Esophagus squamous epithelium (tissue), 4 donors: ENCODE results near the gene PADI4.

Experiments
- POLR2A ChIP-seq, 4 donors: fragments of 450-650 bp; IDR thresholded peaks; one replicate each; pipeline ENCODE4 v1.6.1; 2017; ENCODE audit warnings: antibody characterized with exemption in 4 of 4, mild to moderate bottlenecking in 4 of 4, moderate library complexity in 3 of 4
- TF ChIP-seq, protein P1 (sequence below), 6 experiments: fragments of 450-650 bp in 4 of 6; fragments of 200-600 bp in 2 of 6; sonication (generic) in 2 of 6; IDR thresholded peaks; one replicate each; pipeline ENCODE4 v1.5.1; 2016 to 2019; ENCODE audit warnings: antibody characterized with exemption in 6 of 6, mild to moderate bottlenecking in 4 of 6, moderate library complexity in 4 of 6

DNA sequence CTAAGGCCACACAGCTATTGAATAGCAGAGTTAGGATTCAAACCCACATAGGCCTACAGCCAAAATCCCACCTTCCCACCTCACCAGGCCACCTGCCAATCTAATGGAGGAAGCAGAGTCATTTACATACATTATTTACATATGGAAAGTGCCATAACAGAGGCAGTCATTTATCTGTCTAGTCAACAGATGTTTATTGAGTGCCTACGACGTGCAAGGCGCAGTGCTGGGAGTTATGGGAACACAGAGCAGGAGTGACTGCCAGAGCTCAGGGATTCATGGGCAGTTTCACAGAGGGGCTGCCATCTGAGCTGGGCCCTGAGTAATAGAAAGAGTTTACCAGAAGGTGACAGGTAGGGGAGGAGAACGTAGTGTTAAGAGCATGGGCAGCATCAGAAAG, 53.7 kb downstream of the PADI4 start:
- TF ChIP-seq, protein P1, sequence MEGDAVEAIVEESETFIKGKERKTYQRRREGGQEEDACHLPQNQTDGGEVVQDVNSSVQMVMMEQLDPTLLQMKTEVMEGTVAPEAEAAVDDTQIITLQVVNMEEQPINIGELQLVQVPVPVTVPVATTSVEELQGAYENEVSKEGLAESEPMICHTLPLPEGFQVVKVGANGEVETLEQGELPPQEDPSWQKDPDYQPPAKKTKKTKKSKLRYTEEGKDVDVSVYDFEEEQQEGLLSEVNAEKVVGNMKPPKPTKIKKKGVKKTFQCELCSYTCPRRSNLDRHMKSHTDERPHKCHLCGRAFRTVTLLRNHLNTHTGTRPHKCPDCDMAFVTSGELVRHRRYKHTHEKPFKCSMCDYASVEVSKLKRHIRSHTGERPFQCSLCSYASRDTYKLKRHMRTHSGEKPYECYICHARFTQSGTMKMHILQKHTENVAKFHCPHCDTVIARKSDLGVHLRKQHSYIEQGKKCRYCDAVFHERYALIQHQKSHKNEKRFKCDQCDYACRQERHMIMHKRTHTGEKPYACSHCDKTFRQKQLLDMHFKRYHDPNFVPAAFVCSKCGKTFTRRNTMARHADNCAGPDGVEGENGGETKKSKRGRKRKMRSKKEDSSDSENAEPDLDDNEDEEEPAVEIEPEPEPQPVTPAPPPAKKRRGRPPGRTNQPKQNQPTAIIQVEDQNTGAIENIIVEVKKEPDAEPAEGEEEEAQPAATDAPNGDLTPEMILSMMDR (IDR thresholded peaks at IDR 0.05): no peak
- TF ChIP-seq POLR2A (IDR thresholded peaks at IDR 0.05): no peak
